SK-N-SH treated with all-trans-retinoic acid at 6 μM for 48 hours (cell line): ENCODE measurements around the gene RB1.

ENCODE experiments used
- ATAC-seq: fragments of 200-7000 bp; cut with Tn5 transposase; 3 replicates; pipeline ENCODE4 v1.9.1; 2020; ENCODE audit warnings: mild to moderate bottlenecking, moderate library complexity
- ARNTL ChIP-seq: fragments of 450-650 bp; formaldehyde crosslinking; IDR thresholded peaks from 2 replicates; pipeline ENCODE4 v1.5.0; 2020; ENCODE audit warnings: low read depth, mild to moderate bottlenecking, moderate library complexity, borderline replicate concordance
- BACH2 ChIP-seq: fragments of 250-450 bp; sonication (Bioruptor Pico); IDR thresholded peaks from 2 replicates; pipeline ENCODE4 v1.9.0; 2021; ENCODE audit warnings: mild to moderate bottlenecking, borderline replicate concordance
- CSDC2 ChIP-seq: fragments of 250-450 bp; sonication (Bioruptor Pico); IDR thresholded peaks from 2 replicates; pipeline ENCODE4 v1.5.0; 2020; ENCODE audit warnings: mild to moderate bottlenecking, moderate library complexity
- CSRNP3 ChIP-seq: fragments of 250-450 bp; sonication (Bioruptor Pico); IDR thresholded peaks from 2 replicates; pipeline ENCODE4 v1.5.1; 2021; ENCODE audit warnings: mild to moderate bottlenecking, moderate library complexity
- ESRRG ChIP-seq: fragments of 250-450 bp; sonication (Bioruptor Pico); IDR thresholded peaks from 2 replicates; pipeline ENCODE4 v1.6.1; 2021; ENCODE audit warnings: mild to moderate bottlenecking
- GLIS3 ChIP-seq: fragments of 250-450 bp; sonication (Bioruptor Pico); IDR thresholded peaks from 2 replicates; pipeline ENCODE4 v1.5.0; 2020; ENCODE audit warnings: mild to moderate bottlenecking, moderate library complexity
- ISL1 ChIP-seq: fragments of 250-450 bp; sonication (Bioruptor Pico); IDR thresholded peaks from 2 replicates; pipeline ENCODE4 v2.1.2; 2022; ENCODE audit warnings: mild to moderate bottlenecking, moderate library complexity
- OSR1 ChIP-seq: fragments of 250-450 bp; sonication (Bioruptor Pico); IDR thresholded peaks from 2 replicates; pipeline ENCODE4 v1.8.0; 2022; ENCODE audit warnings: moderate library complexity, mild to moderate bottlenecking, inconsistent platforms
- POU6F1 ChIP-seq: fragments of 250-450 bp; sonication (Bioruptor Pico); IDR thresholded peaks from 2 replicates; pipeline ENCODE4 v1.8.0; 2021; ENCODE audit warnings: low read depth, mild to moderate bottlenecking, moderate library complexity, borderline replicate concordance
- PPARA ChIP-seq: fragments of 250-450 bp; sonication (Bioruptor Pico); IDR thresholded peaks from 2 replicates; pipeline ENCODE4 v1.5.0; 2020; ENCODE audit warnings: mild to moderate bottlenecking, borderline replicate concordance
- RARB ChIP-seq: fragments of 250-450 bp; sonication (Bioruptor Pico); IDR thresholded peaks from 2 replicates; pipeline ENCODE4 v1.8.0; 2021; ENCODE audit warnings: mild to moderate bottlenecking, moderate library complexity
- SNAI2 ChIP-seq: fragments of 250-450 bp; sonication (Bioruptor Pico); IDR thresholded peaks from 2 replicates; pipeline ENCODE4 v1.5.0; 2020; ENCODE audit warnings: mild to moderate bottlenecking, moderate library complexity
- TCF4 ChIP-seq: fragments of 250-450 bp; sonication (Bioruptor Pico); IDR thresholded peaks from 2 replicates; pipeline ENCODE4 v1.8.0; 2021; ENCODE audit warnings: mild to moderate bottlenecking, moderate library complexity, borderline replicate concordance
- TOX ChIP-seq: fragments of 250-450 bp; sonication (Bioruptor Pico); IDR thresholded peaks from 2 replicates; pipeline ENCODE4 v1.8.0; 2021; ENCODE audit warnings: mild to moderate bottlenecking, moderate library complexity, borderline replicate concordance
- TSHZ2 ChIP-seq: fragments of 250-450 bp; sonication (Bioruptor Pico); IDR thresholded peaks from 2 replicates; pipeline ENCODE4 v1.5.0; 2020; ENCODE audit warnings: mild to moderate bottlenecking, moderate library complexity
- ZC3H10 ChIP-seq: fragments of 250-450 bp; sonication (Bioruptor Pico); IDR thresholded peaks from 2 replicates; pipeline ENCODE4 v1.5.1; 2021; ENCODE audit warnings: mild to moderate bottlenecking, moderate library complexity
- ZFP3 ChIP-seq: fragments of 250-450 bp; sonication (Bioruptor Pico); IDR thresholded peaks from 2 replicates; pipeline ENCODE4 v1.5.0; 2020; ENCODE audit warnings: mild to moderate bottlenecking, moderate library complexity
- ZFP30 ChIP-seq: fragments of 450-650 bp; formaldehyde crosslinking; IDR thresholded peaks from 2 replicates; pipeline ENCODE4 v1.5.0; 2022; ENCODE audit warnings: mild to moderate bottlenecking, moderate library complexity
- ZNF565 ChIP-seq: fragments of 450-650 bp; formaldehyde crosslinking; conservative IDR thresholded peaks from 2 replicates; pipeline ENCODE4 v1.5.0; 2020; ENCODE audit warnings: low read depth, mild to moderate bottlenecking, moderate library complexity
- ZNF70 ChIP-seq: fragments of 450-650 bp; formaldehyde crosslinking; IDR thresholded peaks from 2 replicates; pipeline ENCODE4 v1.5.0; 2020; ENCODE audit warnings: mild to moderate bottlenecking, moderate library complexity
- ZNF8 ChIP-seq: fragments of 450-650 bp; formaldehyde crosslinking; IDR thresholded peaks from 2 replicates; pipeline ENCODE4 v1.5.0; 2020; ENCODE audit warnings: mild to moderate bottlenecking, moderate library complexity

The RB1 gene

GRCh38 chr13:48405875-48406274 is 102.3 kb downstream of the RB1 start:
- TF ChIP-seq SNAI2 (CRISPR knock-in tag) (no peak), ARNTL (CRISPR knock-in tag) (no peak)
- ATAC-seq = no peak

- ATAC-seq = no peak
- TF ChIP-seq GLIS3 (CRISPR knock-in tag) = no peak
- no peak for TF ChIP-seq TCF4 (CRISPR knock-in tag)
- TF ChIP-seq ZFP30 = no peak
- no peak for TF ChIP-seq CSRNP3 (CRISPR knock-in tag)
- TF ChIP-seq PPARA (CRISPR knock-in tag) = no peak
- no peak for TF ChIP-seq OSR1
- no peak for TF ChIP-seq ESRRG (CRISPR knock-in tag)
Observed at GRCh38 chr13:48410199-48410598, 106.6 kb downstream of the RB1 start.

GRCh38 chr13:48411147-48411794 is 107.7 kb downstream of the RB1 start:
- TF ChIP-seq GLIS3 (CRISPR knock-in tag) (no peak), TCF4 (CRISPR knock-in tag) (no peak), ZNF565 (CRISPR knock-in tag) (no peak), SNAI2 (CRISPR knock-in tag) (no peak), ZNF8 (CRISPR knock-in tag) (no peak), POU6F1 (CRISPR knock-in tag) (no peak), ZNF70 (CRISPR knock-in tag) (no peak), ISL1 (CRISPR knock-in tag) (no peak), ZC3H10 (CRISPR knock-in tag) (no peak), PPARA (CRISPR knock-in tag) (no peak), ZFP30 (no peak), TOX (CRISPR knock-in tag) (no peak), RARB (CRISPR knock-in tag) (no peak), CSDC2 (no peak), ZFP3 (no peak), TSHZ2 (CRISPR knock-in tag) (no peak)
- TF ChIP-seq, all 23 proteins: peak for 0

GRCh38 chr13:48411841-48412531 is 108.4 kb downstream of the RB1 start:
- ATAC-seq = no peak
- TF ChIP-seq POU6F1 (CRISPR knock-in tag) (no peak), ZC3H10 (CRISPR knock-in tag) (no peak), ZFP30 (no peak), CSDC2 (no peak), TOX (CRISPR knock-in tag) (no peak), TSHZ2 (CRISPR knock-in tag) (no peak), GLIS3 (CRISPR knock-in tag) (no peak), ZFP3 (no peak), OSR1 (no peak), BACH2 (CRISPR knock-in tag) (no peak), CSRNP3 (CRISPR knock-in tag) (no peak), ISL1 (CRISPR knock-in tag) (no peak), SNAI2 (CRISPR knock-in tag) (no peak), RARB (CRISPR knock-in tag) (no peak), ESRRG (CRISPR knock-in tag) (no peak), ZNF8 (CRISPR knock-in tag) (no peak), ZNF70 (CRISPR knock-in tag) (no peak)

More at GRCh38 chr13:48411147-48411794, 107.7 kb downstream of the RB1 start:
- no peak for ATAC-seq
